Activated CD4-positive, alpha-beta T cell treated with anti-CD3 and anti-CD28 coated beads for 36 hours (primary cell): ENCODE data around the gene TAS2R39. TPM values are rescaled to one million over a fixed set of nuclear protein-coding genes. Genes with fewer than 3 reads are reported as not detected.

Experiments
- total RNA-seq, 2 experiments: library from RNA; stranded (reverse); gene quantifications; one replicate each; pipeline ENCODE4 v1.2.3, GENCODE V29; 2021

Gene TAS2R39
- total RNA-seq, 2 experiments from 2014 or later = not detected

Other genes starting within 250 kb of the TAS2R39 start
- not detected for gene TRPV5, start 249.7 kb upstream of the TAS2R39 start, total RNA-seq
- not detected for gene LLCFC1, start 243.9 kb upstream of the TAS2R39 start, total RNA-seq
- under 1 TPM; 0.32 to 0.44 TPM for gene KEL, start 221.1 kb upstream of the TAS2R39 start, total RNA-seq
- gene OR9A2, start 156.3 kb upstream of the TAS2R39 start, total RNA-seq = not detected
- gene OR6V1, start 131.1 kb upstream of the TAS2R39 start, total RNA-seq = not detected
- gene PIP, start 51.3 kb upstream of the TAS2R39 start, total RNA-seq = not detected
- gene TAS2R40, start 38.6 kb downstream of the TAS2R39 start, total RNA-seq = not detected
- 100 to 1,000 TPM; 176 to 219 TPM for gene GSTK1, start 80.0 kb downstream of the TAS2R39 start, total RNA-seq
- 1 to 10 TPM; 1.2 to 2.3 TPM for gene TMEM139, start 101.5 kb downstream of the TAS2R39 start, total RNA-seq
- gene CASP2, start 104.9 kb downstream of the TAS2R39 start, total RNA-seq = 100 to 1,000 TPM in 1 of 2 experiments, 10 to 100 TPM in 1; 91.1 to 106 TPM
- gene CLCN1, start 132.7 kb downstream of the TAS2R39 start, total RNA-seq = under 1 TPM; 0.07 to 0.09 TPM
- 1 to 10 TPM; 1.7 to 1.8 TPM for gene FAM131B, start 179.3 kb downstream of the TAS2R39 start, total RNA-seq
- gene ZYX, start 197.9 kb downstream of the TAS2R39 start, total RNA-seq = 100 to 1,000 TPM; 103 to 148 TPM
- 1 to 10 TPM; 2.4 to 2.8 TPM for gene EPHA1, start 225.4 kb downstream of the TAS2R39 start, total RNA-seq